Mammary epithelial cell (primary cell): ENCODE measurements around the gene FAM3A.

Experiments
- CTCF ChIP-seq, 2 donors: IDR thresholded peaks in 1 of 2; conservative IDR thresholded peaks in 1 of 2; 2 replicates each; pipeline ENCODE4 v1.5.1; 2011 to 2012; ENCODE audit warnings: inconsistent platforms in 2 of 2, low read length in 2 of 2, mild to moderate bottlenecking in 2 of 2, control low read depth in 1 of 2, low read depth in 1 of 2; ENCODE audit not compliant: insufficient read depth in 1 of 2; ENCODE audit errors: extremely low read depth in 1 of 2
- EZH2 ChIP-seq: IDR thresholded peaks from 2 replicates; pipeline ENCODE4 v1.6.1; 2012; ENCODE audit warnings: low read length, inconsistent platforms, borderline replicate concordance

DNA sequence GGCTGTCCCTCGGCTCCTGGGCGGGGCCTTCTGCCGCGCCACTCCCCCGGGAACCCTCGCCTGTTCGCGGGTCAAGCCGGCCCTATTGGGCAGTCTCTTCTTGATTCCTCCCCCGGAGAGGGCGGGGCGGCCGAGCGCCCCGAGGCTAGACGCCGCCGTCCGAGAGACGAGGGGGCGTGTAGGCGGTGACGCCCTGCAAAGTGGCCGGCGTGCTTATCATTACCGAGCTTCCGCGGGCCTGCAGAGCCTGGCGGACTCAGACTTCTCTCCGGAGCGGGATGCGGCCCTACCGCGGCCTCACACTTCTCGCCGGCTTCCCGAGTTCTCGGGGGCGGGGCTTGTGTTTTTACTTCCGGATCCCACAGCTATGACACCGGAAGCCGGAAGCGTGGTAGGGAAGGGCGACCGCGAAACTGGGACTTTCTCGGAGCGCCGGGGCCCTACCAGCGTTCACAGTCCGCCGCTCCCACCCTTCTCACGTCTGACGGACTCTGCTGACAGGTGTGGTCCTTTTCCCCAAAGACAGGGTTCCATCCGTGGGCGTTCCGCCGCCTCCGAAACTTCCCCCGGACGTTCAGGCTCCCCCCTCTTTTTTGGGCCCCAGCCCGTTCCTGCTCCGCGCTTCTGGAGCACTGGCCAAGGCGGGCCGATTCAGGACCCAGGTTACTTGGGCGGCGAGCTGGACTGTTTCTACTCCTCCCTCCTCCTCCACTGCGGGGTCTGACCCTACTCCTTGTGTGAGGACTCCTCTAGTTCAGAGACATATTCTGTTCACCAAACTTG lies 31.4 kb upstream of the FAM3A start, which contains the start of gene IKBKG:
- TF ChIP-seq CTCF (conservative IDR thresholded peaks at IDR 0.05 in 1 of 2, IDR thresholded peaks at IDR 0.05 in 1 of 2; ENCODE audit: extremely low read depth in 1 of 2, insufficient read depth in 1 of 2, low read depth in 1 of 2, low read length in 2 of 2) = no peak
- no peak for TF ChIP-seq EZH2
